GM18505 (cell line): ENCODE measurements around the gene PAFAH1B1.

ENCODE experiments used
- ATAC-seq: cut with Tn5 transposase; IDR thresholded peaks from one replicate; pipeline ENCODE4 v1.9.1; 2021; ENCODE audit not compliant: unreplicated experiment
- POLR2A ChIP-seq: IDR thresholded peaks from 4 replicates; pipeline ENCODE4 v1.6.1; 2011; ENCODE audit warnings: borderline replicate concordance; ENCODE audit not compliant: insufficient read depth, insufficient read length; ENCODE audit errors: extremely low read depth

The PAFAH1B1 gene

GRCh38 chr17:2710803-2711607 lies 117.6 kb downstream of the PAFAH1B1 start:
- no peak for TF ChIP-seq POLR2A
- ATAC-seq, result peak; percentile 31

- peak; percentile 77 for TF ChIP-seq POLR2A
- peak; percentile 73 for ATAC-seq
Measured at GRCh38 chr17:2711608-2712299, 118.3 kb downstream of the PAFAH1B1 start, which contains the start of gene CLUH. CLUH (minus strand) TSS chr17:2711764; CDS start chr17:2711661, 103 bp downstream.

GRCh38 chr17:2712300-2713043 lies 119.0 kb downstream of the PAFAH1B1 start:
- no peak for TF ChIP-seq POLR2A
- ATAC-seq, result no peak

GRCh38 chr17:2713881-2714280 lies 120.4 kb downstream of the PAFAH1B1 start:
- no peak for TF ChIP-seq POLR2A
- no peak for ATAC-seq

GRCh38 chr17:2716649-2717048 lies 123.2 kb downstream of the PAFAH1B1 start:
- TF ChIP-seq POLR2A, result no peak
- ATAC-seq, result no peak

- no peak for ATAC-seq
- TF ChIP-seq POLR2A, result no peak
Measured at GRCh38 chr17:2718150-2718938, 124.9 kb downstream of the PAFAH1B1 start.

- no peak for TF ChIP-seq POLR2A
- ATAC-seq, result no peak
Measured at GRCh38 chr17:2719861-2720260, 126.4 kb downstream of the PAFAH1B1 start.

GRCh38 chr17:2721603-2722002 lies 128.1 kb downstream of the PAFAH1B1 start:
- no peak for TF ChIP-seq POLR2A
- no peak for ATAC-seq

- ATAC-seq, result no peak
- TF ChIP-seq POLR2A, result no peak
Measured at GRCh38 chr17:2722611-2723010, 129.2 kb downstream of the PAFAH1B1 start.

GRCh38 chr17:2723505-2723996 lies 130.1 kb downstream of the PAFAH1B1 start:
- TF ChIP-seq POLR2A, result no peak
- no peak for ATAC-seq

- TF ChIP-seq POLR2A, result no peak
- no peak for ATAC-seq
Measured at GRCh38 chr17:2723997-2724783, 130.7 kb downstream of the PAFAH1B1 start.

- no peak for TF ChIP-seq POLR2A
- no peak for ATAC-seq
Measured at GRCh38 chr17:2724784-2725164, 131.3 kb downstream of the PAFAH1B1 start.

GRCh38 chr17:2730764-2731353 lies 137.4 kb downstream of the PAFAH1B1 start:
- ATAC-seq, result no peak
- no peak for TF ChIP-seq POLR2A
